HepG2 (cell line): Measurements from ENCODE around the gene SCNM1. TPM values are rescaled to one million over a fixed set of nuclear protein-coding genes. Genes with fewer than 3 reads are reported as not detected.

Source experiments
- DMAP1 ChIP-seq: IDR thresholded peaks from 2 replicates; pipeline ENCODE4 v1.6.1; 2016
- ETV6 ChIP-seq: sonication (generic); formaldehyde crosslinking; conservative IDR thresholded peaks from 2 replicates; pipeline ENCODE4 v1.4.0; 2020; ENCODE audit warnings: missing genetic modification reagents
- FOSL1 ChIP-seq: sonication (generic); formaldehyde crosslinking; IDR thresholded peaks from 2 replicates; pipeline ENCODE4 v1.9.0; 2021; ENCODE audit warnings: missing genetic modification reagents, borderline replicate concordance
- HDAC2 ChIP-seq: sonication (generic); formaldehyde crosslinking; IDR thresholded peaks from 2 replicates; pipeline ENCODE4 v1.4.0; 2020; ENCODE audit warnings: missing genetic modification reagents
- MBD4 ChIP-seq: IDR thresholded peaks from 2 replicates; pipeline ENCODE4 v1.6.1; 2012; ENCODE audit warnings: low read length, inconsistent platforms, borderline replicate concordance
- MIER2 ChIP-seq: IDR thresholded peaks from 2 replicates; pipeline ENCODE4 v1.6.1; 2016; ENCODE audit warnings: missing biosample characterization, missing genetic modification reagents
- NCOA2 ChIP-seq: sonication (generic); formaldehyde crosslinking; IDR thresholded peaks from 2 replicates; pipeline ENCODE4 v1.8.0; 2022; ENCODE audit warnings: inconsistent platforms
- TAF1 ChIP-seq: sonication (generic); formaldehyde crosslinking; IDR thresholded peaks from 2 replicates; pipeline ENCODE4 v1.4.0; 2020; ENCODE audit warnings: missing genetic modification reagents
- TOPORS ChIP-seq: sonication (generic); formaldehyde crosslinking; IDR thresholded peaks from 2 replicates; pipeline ENCODE4 v1.8.0; 2023; ENCODE audit warnings: mild to moderate bottlenecking, missing genetic modification reagents
- U2AF1 ChIP-seq: fragments of 200-400 bp; formaldehyde crosslinking; optimal IDR thresholded peaks from 2 replicates; pipeline ENCODE3; 2017; ENCODE audit warnings: mild to moderate bottlenecking, low read depth, low read length
- ZNF20 ChIP-seq: sonication (generic); formaldehyde crosslinking; IDR thresholded peaks from 2 replicates; pipeline ENCODE4 v1.4.0; 2020; ENCODE audit warnings: mild to moderate bottlenecking, moderate library complexity, missing genetic modification reagents
- ZNF33A ChIP-seq: sonication (generic); formaldehyde crosslinking; IDR thresholded peaks from 2 replicates; pipeline ENCODE4 v1.5.1; 2020; ENCODE audit warnings: missing genetic modification reagents, mild to moderate bottlenecking, moderate library complexity, borderline replicate concordance
- ZNF552 ChIP-seq: sonication (generic); formaldehyde crosslinking; IDR thresholded peaks from 2 replicates; pipeline ENCODE4 v1.9.0; 2022; ENCODE audit warnings: missing genetic modification reagents, mild to moderate bottlenecking, borderline replicate concordance
- ZNF724P ChIP-seq: sonication (generic); formaldehyde crosslinking; IDR thresholded peaks from 2 replicates; pipeline ENCODE4 v1.8.0; 2022; ENCODE audit warnings: missing genetic modification reagents, borderline replicate concordance
- ZSCAN29 ChIP-seq: sonication (generic); formaldehyde crosslinking; conservative IDR thresholded peaks from 2 replicates; pipeline ENCODE4 v1.4.0; 2020; ENCODE audit warnings: mild to moderate bottlenecking, missing genetic modification reagents
- polyA plus RNA-seq, 8 experiments: library from polyadenylated mRNA; depleted of rRNA in 3 of 8; stranded (reverse) in 7 of 8; unstranded in 1 of 8; fragments of >200 nt; fragmentation: Illumina TruSeq in 4 of 8; extraction: Trizol in 4 of 8; gene quantifications; 2 replicates each; pipeline versions ENCODE4 v1.2.1 to v1.2.3, GENCODE V29; 2011 to 2016; ENCODE audit warnings: low read depth in 4 of 8, missing spikeins in 1 of 8, mixed read lengths in 1 of 8; ENCODE audit not compliant: insufficient read depth in 1 of 8
- total RNA-seq, 5 experiments: library from RNA; depleted of rRNA; stranded (reverse); fragments of >200 nt; fragmentation: Illumina TruSeq; extraction: Trizol; gene quantifications; 2 replicates each; pipeline ENCODE4 v1.2.3, GENCODE V29; 2016; ENCODE audit warnings: low read depth in 1 of 5
- TF ChIP-seq, protein P1 (sequence below): sonication (generic); formaldehyde crosslinking; IDR thresholded peaks from 2 replicates; pipeline ENCODE4 v1.4.0; 2020; ENCODE audit warnings: missing genetic modification reagents
- TF ChIP-seq, protein P2 (sequence below): sonication (generic); formaldehyde crosslinking; conservative IDR thresholded peaks from 2 replicates; pipeline ENCODE4 v1.4.0; 2020; ENCODE audit warnings: missing genetic modification reagents
- TF ChIP-seq, protein P3 (sequence below): sonication (generic); formaldehyde crosslinking; IDR thresholded peaks from 2 replicates; pipeline ENCODE4 v1.4.0; 2020; ENCODE audit warnings: missing genetic modification reagents
- TF ChIP-seq, protein P4 (sequence below): sonication (generic); formaldehyde crosslinking; IDR thresholded peaks from 2 replicates; pipeline ENCODE4 v1.9.0; 2021; ENCODE audit warnings: missing genetic modification reagents, borderline replicate concordance

SCNM1 gene
- total and polyA plus RNA-seq, 2 of the 13 experiments (the other 11 are each of a cell fraction or from before 2014, with no cell fraction given), result 16.3 to 31.5 TPM

DNA sequence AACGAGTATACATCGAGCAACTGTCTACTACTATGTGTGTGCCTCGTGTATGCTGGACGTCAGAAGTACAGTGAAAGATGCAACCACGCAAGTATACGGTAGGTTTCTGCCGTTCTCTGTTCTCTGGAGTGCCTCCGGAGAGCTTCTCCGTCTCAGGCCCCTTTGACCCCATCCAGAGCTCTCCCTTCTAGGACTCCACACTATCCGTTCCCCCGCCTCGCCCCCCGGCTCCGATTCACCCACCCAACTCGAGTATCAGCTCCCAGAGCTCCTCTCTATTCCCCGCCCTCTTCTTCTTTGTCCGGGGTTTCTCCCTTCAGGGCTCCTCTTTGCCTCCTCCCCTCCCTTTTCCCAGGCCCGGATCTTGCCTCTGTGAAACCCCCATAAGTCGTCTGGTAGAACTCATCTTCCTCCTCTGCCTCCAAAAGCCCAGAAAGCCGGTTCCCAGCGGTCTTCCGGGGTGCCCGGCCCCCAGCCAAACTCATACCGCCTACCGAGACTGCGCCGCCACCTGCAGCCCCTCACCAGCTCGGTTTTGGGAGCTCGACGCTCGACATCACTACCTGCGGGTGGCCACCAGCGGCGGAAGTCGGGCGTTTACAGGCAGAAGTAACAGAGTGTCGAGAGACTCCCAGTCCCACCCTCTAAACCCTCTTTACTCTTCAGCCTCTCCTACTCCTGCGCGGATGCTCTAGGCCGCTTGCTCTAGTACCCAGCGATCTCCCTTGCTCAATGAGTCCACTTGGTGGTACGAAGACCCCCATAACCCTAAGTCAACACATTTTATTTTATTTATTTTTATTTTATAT lies 23.9 kb downstream of the SCNM1 start, which contains the start of gene VPS72 (continued):
- TF ChIP-seq, protein P1, sequence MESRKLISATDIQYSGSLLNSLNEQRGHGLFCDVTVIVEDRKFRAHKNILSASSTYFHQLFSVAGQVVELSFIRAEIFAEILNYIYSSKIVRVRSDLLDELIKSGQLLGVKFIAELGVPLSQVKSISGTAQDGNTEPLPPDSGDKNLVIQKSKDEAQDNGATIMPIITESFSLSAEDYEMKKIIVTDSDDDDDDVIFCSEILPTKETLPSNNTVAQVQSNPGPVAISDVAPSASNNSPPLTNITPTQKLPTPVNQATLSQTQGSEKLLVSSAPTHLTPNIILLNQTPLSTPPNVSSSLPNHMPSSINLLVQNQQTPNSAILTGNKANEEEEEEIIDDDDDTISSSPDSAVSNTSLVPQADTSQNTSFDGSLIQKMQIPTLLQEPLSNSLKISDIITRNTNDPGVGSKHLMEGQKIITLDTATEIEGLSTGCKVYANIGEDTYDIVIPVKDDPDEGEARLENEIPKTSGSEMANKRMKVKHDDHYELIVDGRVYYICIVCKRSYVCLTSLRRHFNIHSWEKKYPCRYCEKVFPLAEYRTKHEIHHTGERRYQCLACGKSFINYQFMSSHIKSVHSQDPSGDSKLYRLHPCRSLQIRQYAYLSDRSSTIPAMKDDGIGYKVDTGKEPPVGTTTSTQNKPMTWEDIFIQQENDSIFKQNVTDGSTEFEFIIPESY (CRISPR knock-in tag), result no peak
- TF ChIP-seq HDAC2 (CRISPR knock-in tag) (peak; percentile 75), ZSCAN29 (no peak), MIER2 (0 out of 2 replicates have a peak, but pooled peaks have one; percentile 54), NCOA2 (peak; percentile 69), MBD4 (no peak), TAF1 (CRISPR knock-in tag) (peak; percentile 84), ZNF724P (CRISPR knock-in tag) (no peak), ETV6 (CRISPR knock-in tag) (peak; percentile 36; the same call in 1 of the 2 replicates), U2AF1 (no peak), FOSL1 (no peak), TOPORS (CRISPR knock-in tag) (peak; percentile 75; the same call in 1 of the 2 replicates), ZNF20 (CRISPR knock-in tag) (no peak), ZNF33A (CRISPR knock-in tag) (no peak), DMAP1 (CRISPR knock-in tag) (peak; percentile 77; the same call in 1 of the 2 replicates), ZNF552 (CRISPR knock-in tag) (no peak; the same call in 1 of the 2 replicates)
- TF ChIP-seq, protein P2, sequence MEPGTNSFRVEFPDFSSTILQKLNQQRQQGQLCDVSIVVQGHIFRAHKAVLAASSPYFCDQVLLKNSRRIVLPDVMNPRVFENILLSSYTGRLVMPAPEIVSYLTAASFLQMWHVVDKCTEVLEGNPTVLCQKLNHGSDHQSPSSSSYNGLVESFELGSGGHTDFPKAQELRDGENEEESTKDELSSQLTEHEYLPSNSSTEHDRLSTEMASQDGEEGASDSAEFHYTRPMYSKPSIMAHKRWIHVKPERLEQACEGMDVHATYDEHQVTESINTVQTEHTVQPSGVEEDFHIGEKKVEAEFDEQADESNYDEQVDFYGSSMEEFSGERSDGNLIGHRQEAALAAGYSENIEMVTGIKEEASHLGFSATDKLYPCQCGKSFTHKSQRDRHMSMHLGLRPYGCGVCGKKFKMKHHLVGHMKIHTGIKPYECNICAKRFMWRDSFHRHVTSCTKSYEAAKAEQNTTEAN (CRISPR knock-in tag), result 0 out of 2 replicates have a peak, but pooled peaks have one; percentile 53
- TF ChIP-seq, protein P3, sequence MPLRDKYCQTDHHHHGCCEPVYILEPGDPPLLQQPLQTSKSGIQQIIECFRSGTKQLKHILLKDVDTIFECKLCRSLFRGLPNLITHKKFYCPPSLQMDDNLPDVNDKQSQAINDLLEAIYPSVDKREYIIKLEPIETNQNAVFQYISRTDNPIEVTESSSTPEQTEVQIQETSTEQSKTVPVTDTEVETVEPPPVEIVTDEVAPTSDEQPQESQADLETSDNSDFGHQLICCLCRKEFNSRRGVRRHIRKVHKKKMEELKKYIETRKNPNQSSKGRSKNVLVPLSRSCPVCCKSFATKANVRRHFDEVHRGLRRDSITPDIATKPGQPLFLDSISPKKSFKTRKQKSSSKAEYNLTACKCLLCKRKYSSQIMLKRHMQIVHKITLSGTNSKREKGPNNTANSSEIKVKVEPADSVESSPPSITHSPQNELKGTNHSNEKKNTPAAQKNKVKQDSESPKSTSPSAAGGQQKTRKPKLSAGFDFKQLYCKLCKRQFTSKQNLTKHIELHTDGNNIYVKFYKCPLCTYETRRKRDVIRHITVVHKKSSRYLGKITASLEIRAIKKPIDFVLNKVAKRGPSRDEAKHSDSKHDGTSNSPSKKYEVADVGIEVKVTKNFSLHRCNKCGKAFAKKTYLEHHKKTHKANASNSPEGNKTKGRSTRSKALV (CRISPR knock-in tag), result peak; percentile 37
- TF ChIP-seq, protein P4, sequence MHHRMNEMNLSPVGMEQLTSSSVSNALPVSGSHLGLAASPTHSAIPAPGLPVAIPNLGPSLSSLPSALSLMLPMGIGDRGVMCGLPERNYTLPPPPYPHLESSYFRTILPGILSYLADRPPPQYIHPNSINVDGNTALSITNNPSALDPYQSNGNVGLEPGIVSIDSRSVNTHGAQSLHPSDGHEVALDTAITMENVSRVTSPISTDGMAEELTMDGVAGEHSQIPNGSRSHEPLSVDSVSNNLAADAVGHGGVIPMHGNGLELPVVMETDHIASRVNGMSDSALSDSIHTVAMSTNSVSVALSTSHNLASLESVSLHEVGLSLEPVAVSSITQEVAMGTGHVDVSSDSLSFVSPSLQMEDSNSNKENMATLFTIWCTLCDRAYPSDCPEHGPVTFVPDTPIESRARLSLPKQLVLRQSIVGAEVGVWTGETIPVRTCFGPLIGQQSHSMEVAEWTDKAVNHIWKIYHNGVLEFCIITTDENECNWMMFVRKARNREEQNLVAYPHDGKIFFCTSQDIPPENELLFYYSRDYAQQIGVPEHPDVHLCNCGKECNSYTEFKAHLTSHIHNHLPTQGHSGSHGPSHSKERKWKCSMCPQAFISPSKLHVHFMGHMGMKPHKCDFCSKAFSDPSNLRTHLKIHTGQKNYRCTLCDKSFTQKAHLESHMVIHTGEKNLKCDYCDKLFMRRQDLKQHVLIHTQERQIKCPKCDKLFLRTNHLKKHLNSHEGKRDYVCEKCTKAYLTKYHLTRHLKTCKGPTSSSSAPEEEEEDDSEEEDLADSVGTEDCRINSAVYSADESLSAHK (CRISPR knock-in tag), result no peak
